Pancreas (tissue), 10 donors: Measurements from ENCODE around the gene AAMP. TPM values are rescaled to one million over a fixed set of nuclear protein-coding genes. Genes with fewer than 3 reads are reported as not detected.

Source experiments
- ATAC-seq, 4 donors: fragments of 200-7000 bp; cut with Tn5 transposase; one replicate each; pipeline versions ENCODE4 v1.8.0 to v1.9.1; 2020; ENCODE audit warnings: mild to moderate bottlenecking in 4 of 4, moderate library complexity in 4 of 4
- DNase-seq, 6 donors: peaks; one replicate each; pipeline ENCODE4 v3.0.0-alpha.2; 2020
- FAIRE-seq: peaks from 2 replicates; lab custom pipeline; 2012; peaks lifted over from hg19 to GRCh38; lab: Jason Lieb, UNC
- H3K27ac ChIP-seq, 4 donors: fragments of 200-600 bp; sonication (generic); 1 replicate in 3 of 4; 2 replicates in 1 of 4; pipeline versions ENCODE4 v1.5.0 to v1.8.0; 2020
- H3K27me3 ChIP-seq, 4 donors: fragments of 200-600 bp; one replicate each; pipeline ENCODE4 v1.8.0; 2021
- H3K36me3 ChIP-seq, 3 donors: fragments of 200-600 bp; sonication (generic) in 1 of 3; one replicate each; pipeline versions ENCODE4 v1.5.0 to v1.8.0; 2020 to 2021
- H3K4me1 ChIP-seq, 3 donors: fragments of 200-600 bp; one replicate each; pipeline ENCODE4 v1.8.0; 2021
- H3K4me3 ChIP-seq, 4 donors: fragments of 200-600 bp; sonication (generic) in 2 of 4; one replicate each; pipeline versions ENCODE4 v1.5.0 to v1.8.0; 2020 to 2021
- H3K9me3 ChIP-seq, 4 donors: fragments of 200-600 bp; one replicate each; pipeline ENCODE4 v1.8.0; 2021
- WGBS, 2 donors: extraction: QIAGEN DNeasy Blood & Tissue Kit; methylation state at CpG; one replicate each; pipeline ENCODE4 v1.1.7; 2013; 5-methylcytosine and 5-hydroxymethylcytosine counted together
- intact Hi-C, 3 donors: fragments of 100-400 bp; cut with DNase I; formaldehyde crosslinking; loops; one replicate each; pipeline versions ENCODE4 v1.11.1 to v1.14.2; 2022
- polyA plus RNA-seq, 2 donors: library from polyadenylated mRNA; stranded (reverse); fragments of 200-250 nt; gene quantifications; one replicate each; pipeline ENCODE4 v1.2.3, GENCODE V29; 2013
- total RNA-seq, 6 donors: library from RNA; stranded (reverse); fragmentation: NEBNext Ultra II Directional in 4 of 6; extraction: Animal tissue kit (Norgen Biotek cat#: 25700) in 4 of 6; gene quantifications; one replicate each; pipeline versions ENCODE4 v1.2.1 to v1.2.4, GENCODE V29; 2021 to 2023
- TF ChIP-seq, protein P1 (sequence below), 4 donors: fragments of 200-600 bp; sonication (generic) in 3 of 4; IDR thresholded peaks; one replicate each; pipeline versions ENCODE4 v1.5.0 to v1.8.0; 2021; ENCODE audit warnings: antibody characterized with exemption in 4 of 4
- donor health status: healthy with polysubstance abuse.
- donor health status: DM: no; HTN: no; CAD: no; lungs with moderate emphysema.
- donor health status: DM: no; HTN: no; CAD: no.
- donor health status: control.
- donor health status: control.
- donor health status: Bipolar disorder and iron deficiency.
- donor health status: DM: yes; HTN: yes; CAD: no.
- donor health status: DM: no; HTN: no; CAD: no.
- donor health status: DM: no; HTN: no; CAD: no.
- donor health status: DM: yes; HTN: yes; CAD: no.

AAMP gene
- total and polyA plus RNA-seq, 8 donors, result 34.0 to 85.5 (median 41.4) TPM

DNA sequence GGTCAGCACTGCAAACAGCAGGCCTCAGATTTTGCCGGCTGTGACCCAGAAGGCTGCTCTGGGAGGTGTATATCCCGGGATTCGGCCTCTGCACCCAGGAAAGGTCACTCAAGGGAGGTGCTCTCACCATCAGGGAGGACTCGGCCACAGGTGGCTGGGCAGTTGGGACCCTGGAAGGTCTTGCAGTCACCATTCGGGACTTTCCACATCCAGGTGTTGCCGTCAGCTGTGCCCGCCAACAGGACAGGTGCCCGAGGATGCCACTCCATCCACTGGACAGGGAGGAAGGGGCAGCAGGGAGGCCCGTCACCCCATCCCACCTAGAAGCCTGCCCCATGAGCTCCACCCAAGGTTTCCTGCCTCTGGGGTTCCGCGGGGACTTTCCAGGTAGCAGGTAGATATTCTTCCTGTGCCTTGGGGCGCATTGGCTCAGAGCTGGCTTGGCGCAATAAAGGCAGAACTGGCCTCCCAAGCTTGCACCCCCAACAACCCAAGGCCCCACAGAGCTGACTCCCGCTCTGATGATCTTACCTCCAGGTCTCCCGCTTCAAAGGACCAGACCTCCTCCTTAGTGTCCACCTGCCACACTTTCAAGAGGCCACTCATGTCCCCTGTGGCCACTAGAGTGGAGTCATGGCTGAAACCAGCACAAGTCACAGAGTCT lies 3.5 kb downstream of the AAMP start:
- H3K4me3 ChIP-seq, result no peak overlapping the region
- FAIRE-seq (no peak), ATAC-seq (no peak), DNase-seq (peak in 3 of 6 donors; percentile 12 to 51 (median 29))
- H3K27me3 ChIP-seq, result no peaks in the 10 kb centered on the region
- 89 to 92% methylated on average over 14 to 15 of the region's 15 CpGs for WGBS, 2 donors
- intact Hi-C loops, result no loop called here
- no peak overlapping the region for H3K27ac ChIP-seq
- TF ChIP-seq, protein P1, sequence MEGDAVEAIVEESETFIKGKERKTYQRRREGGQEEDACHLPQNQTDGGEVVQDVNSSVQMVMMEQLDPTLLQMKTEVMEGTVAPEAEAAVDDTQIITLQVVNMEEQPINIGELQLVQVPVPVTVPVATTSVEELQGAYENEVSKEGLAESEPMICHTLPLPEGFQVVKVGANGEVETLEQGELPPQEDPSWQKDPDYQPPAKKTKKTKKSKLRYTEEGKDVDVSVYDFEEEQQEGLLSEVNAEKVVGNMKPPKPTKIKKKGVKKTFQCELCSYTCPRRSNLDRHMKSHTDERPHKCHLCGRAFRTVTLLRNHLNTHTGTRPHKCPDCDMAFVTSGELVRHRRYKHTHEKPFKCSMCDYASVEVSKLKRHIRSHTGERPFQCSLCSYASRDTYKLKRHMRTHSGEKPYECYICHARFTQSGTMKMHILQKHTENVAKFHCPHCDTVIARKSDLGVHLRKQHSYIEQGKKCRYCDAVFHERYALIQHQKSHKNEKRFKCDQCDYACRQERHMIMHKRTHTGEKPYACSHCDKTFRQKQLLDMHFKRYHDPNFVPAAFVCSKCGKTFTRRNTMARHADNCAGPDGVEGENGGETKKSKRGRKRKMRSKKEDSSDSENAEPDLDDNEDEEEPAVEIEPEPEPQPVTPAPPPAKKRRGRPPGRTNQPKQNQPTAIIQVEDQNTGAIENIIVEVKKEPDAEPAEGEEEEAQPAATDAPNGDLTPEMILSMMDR (IDR thresholded peaks at IDR 0.05), result no peak
- H3K36me3 ChIP-seq, result peaks cover 0 to 18% (median 16%) of the 10 kb centered on the region in 3 donors
- peaks cover 0 to 25% (median 7%) of the 10 kb centered on the region in 3 donors for H3K4me1 ChIP-seq
- H3K9me3 ChIP-seq, result no peaks in the 10 kb centered on the region

DNA sequence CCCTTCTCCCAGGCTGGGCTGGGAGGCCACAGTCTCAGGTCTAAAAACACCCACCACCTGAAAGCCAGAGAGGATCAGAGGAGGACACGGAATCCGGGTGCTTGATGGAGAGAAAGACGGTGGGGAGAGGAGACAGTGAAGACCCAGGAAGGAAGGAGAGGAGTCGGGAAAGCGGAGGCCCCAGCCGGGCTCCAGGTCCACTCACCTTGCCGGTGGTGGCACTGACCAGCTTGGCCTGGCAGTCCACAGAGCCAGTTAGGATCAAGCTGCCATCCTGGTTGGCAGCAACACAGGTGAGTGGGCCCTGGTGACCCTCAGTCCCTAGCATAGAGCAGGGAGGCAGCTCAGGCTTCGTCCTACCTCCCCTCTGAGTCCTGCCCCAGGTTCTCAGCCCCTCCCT lies 4.3 kb downstream of the AAMP start:
- 86 to 95% methylated on average over 8 of the region's 8 CpGs for WGBS, 2 donors
- TF ChIP-seq, protein P1 (IDR thresholded peaks at IDR 0.05), result no peak
- H3K27ac ChIP-seq, result no peak overlapping the region
- no peak for FAIRE-seq
- no peaks in the 10 kb centered on the region for H3K27me3 ChIP-seq
- no peaks in the 10 kb centered on the region for H3K9me3 ChIP-seq
- intact Hi-C loops, result no loop called here
- peaks cover 0 to 26% (median 5%) of the 10 kb centered on the region in 3 donors for H3K4me1 ChIP-seq
- H3K36me3 ChIP-seq, result peaks cover 0 to 18% (median 16%) of the 10 kb centered on the region in 3 donors
- peak in 2 of 6 donors; percentile 25 to 43 for DNase-seq
- H3K4me3 ChIP-seq, result no peak overlapping the region
- ATAC-seq, result no peak

DNA sequence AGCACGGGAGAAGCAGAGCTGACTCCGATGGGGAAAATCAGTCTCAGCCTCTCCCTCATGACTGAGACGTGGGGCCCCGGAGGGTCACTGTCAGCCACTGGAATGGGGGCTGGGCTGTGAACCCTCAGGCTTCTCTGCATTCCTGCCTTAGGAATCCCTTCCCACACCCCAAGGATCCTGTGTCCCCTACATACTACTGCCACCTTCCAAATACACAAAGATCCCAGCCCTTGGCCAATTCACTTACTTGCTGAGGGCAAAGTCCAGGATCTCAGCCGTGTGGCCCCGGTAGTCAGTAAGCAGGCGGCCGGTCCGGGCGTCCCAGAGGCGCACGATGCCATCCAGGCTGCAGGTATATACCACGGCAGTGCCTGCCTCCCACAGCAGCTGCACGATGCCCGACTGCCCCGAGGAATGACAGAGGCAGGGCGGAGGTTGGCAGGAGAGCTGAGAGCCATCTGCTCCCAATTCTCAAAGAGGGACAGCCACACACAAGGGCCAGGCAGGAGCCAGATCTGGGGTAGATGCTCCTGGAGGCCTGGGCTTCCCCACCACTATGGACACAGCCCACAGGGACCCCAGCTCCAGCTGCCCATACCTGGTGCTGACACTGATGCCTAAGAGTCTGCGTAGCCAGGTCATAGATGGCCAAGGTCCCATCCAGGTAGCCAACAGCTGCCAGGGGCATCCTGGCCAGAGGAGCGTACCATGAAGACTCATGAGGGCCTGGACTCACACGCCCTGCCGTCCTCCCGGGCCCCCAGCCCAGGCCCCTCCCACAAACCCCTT lies 5.0 kb downstream of the AAMP start:
- H3K27me3 ChIP-seq, result no peaks in the 10 kb centered on the region
- peaks cover 0 to 18% (median 16%) of the 10 kb centered on the region in 3 donors for H3K36me3 ChIP-seq
- peaks cover 0 to 26% (median 5%) of the 10 kb centered on the region in 3 donors for H3K4me1 ChIP-seq
- no peak overlapping the region for H3K27ac ChIP-seq
- 52 to 56% methylated on average over 22 of the region's 22 CpGs for WGBS, 2 donors
- intact Hi-C loops, result loop anchor here in 1 of 3 donors (5.0 kb wide), 1 partner anchor 83 kb away; no protein-coding TSS in a partner anchor
- H3K4me3 ChIP-seq, result no peak overlapping the region
- TF ChIP-seq, protein P1 (IDR thresholded peaks at IDR 0.05), result no peak
- FAIRE-seq (no peak), ATAC-seq (peak in 3 of 4 donors; percentile 15 to 20 (median 16)), DNase-seq (peak in 3 of 6 donors; percentile 20 to 59 (median 45))
- H3K9me3 ChIP-seq, result no peaks in the 10 kb centered on the region

DNA sequence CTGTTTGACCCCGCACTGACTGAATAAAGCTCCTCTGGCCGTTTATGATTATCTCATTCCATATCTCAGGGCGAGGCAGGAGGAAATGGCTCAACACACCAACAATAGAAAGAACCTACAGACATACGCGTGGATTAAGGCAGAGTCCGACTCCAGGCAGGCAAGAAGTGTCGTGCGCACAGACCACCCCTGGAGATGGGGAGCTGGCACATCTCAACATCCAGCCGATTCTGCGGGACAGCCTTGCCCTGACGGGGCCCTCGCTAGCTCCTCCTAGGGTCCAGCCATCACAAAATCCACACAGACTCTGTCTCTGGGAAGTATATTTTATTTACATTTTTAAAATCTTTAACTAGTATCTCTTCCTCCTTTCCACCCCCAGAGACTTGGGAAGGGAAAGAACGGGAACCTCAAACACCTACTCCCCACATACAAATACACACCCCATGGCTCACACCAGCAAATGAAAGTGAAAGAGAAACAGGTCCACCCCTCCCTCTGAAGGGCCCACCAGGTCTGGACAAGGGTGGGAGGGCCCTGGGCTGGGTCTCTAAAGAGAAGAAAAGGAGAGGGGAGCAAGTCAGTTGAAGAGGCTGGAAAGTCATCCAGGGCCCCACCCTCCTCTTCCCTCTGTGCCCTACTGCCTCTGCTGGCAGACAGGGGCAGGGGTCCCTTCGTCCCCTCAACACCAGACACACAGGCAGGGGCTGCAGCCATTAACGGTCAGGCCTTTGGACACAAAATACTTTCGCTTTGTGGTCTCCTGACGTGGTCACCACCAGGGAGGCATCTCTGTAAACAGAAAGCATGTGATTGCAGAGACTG lies 5.9 kb downstream of the AAMP start:
- TF ChIP-seq, protein P1 (IDR thresholded peaks at IDR 0.05), result no peak
- no peak overlapping the region for H3K27ac ChIP-seq
- H3K36me3 ChIP-seq, result peaks cover 0 to 18% (median 16%) of the 10 kb centered on the region in 3 donors
- H3K4me3 ChIP-seq, result no peak overlapping the region
- H3K9me3 ChIP-seq, result no peaks in the 10 kb centered on the region
- H3K27me3 ChIP-seq, result no peaks in the 10 kb centered on the region
- peaks cover 0 to 24% (median 3%) of the 10 kb centered on the region in 3 donors for H3K4me1 ChIP-seq
- intact Hi-C loops, result loop anchor here in 1 of 3 donors (5.0 kb wide), 1 partner anchor 82 kb away; no protein-coding TSS in a partner anchor
- FAIRE-seq (no peak), ATAC-seq (no peak), DNase-seq (peak in 2 of 6 donors; percentile 26 to 43)
- WGBS, 2 donors, result 82 to 88% methylated on average over 17 of the region's 17 CpGs
